SK-MEL-5 (cell line): ENCODE results near the gene GLT8D1. TPM values are rescaled to one million over a fixed set of nuclear protein-coding genes. Genes with fewer than 3 reads are reported as not detected.
A peak's percentile ranks its signal among the peaks of the same experiment; 100 is the strongest.
"Not testable (repeated sequence)": the region's sequence is repeated elsewhere in the genome, so short reads cannot be mapped to it uniquely, and the experiment has no call there.

Experiments
- DNase-seq: peaks from one replicate; pipeline ENCODE4 v3.0.0-alpha.2; 2016; ENCODE audit warnings: low read depth, low spot score
- in situ Hi-C: cut with HindIII; loops from 2 replicates; pipeline ENCODE4 v1.10.0; 2016; ENCODE audit warnings: low sequenced_read_pairs, high pct_unique_total_duplicates, low pct_unique_long_range_greater_than_20kb
- polyA plus RNA-seq, 2 experiments: library from polyadenylated mRNA; depleted of rRNA; stranded (reverse); fragments of >200 nt; gene quantifications; 2 replicates each; pipeline ENCODE4 v1.2.3, GENCODE V29; 2015
- total RNA-seq: library from RNA; depleted of rRNA; stranded (reverse); fragments of >200 nt; shearing (Covaris generic); gene quantifications from 2 replicates; pipeline ENCODE4 v1.2.3, GENCODE V29; 2014; rRNA removed

Gene GLT8D1, protein sequence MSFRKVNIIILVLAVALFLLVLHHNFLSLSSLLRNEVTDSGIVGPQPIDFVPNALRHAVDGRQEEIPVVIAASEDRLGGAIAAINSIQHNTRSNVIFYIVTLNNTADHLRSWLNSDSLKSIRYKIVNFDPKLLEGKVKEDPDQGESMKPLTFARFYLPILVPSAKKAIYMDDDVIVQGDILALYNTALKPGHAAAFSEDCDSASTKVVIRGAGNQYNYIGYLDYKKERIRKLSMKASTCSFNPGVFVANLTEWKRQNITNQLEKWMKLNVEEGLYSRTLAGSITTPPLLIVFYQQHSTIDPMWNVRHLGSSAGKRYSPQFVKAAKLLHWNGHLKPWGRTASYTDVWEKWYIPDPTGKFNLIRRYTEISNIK
- 81.1 and 82.0 TPM in 2 replicates for total RNA-seq
- polyA plus RNA-seq (2015; cell fraction: cytosol; rRNA removed), result 71.8 and 92.0 TPM in 2 replicates
- 244 and 259 TPM in 2 replicates for polyA plus RNA-seq (2015; cell fraction: nucleus; rRNA removed)

- in situ Hi-C loops, result no loop called here
- peak; percentile 84 for DNase-seq
Measured at GRCh38 chr3:52705688-52706686, at the start of gene GLT8D1, which contains the start of gene SPCS1. Gene GLT8D1 (minus strand): TSS chr3:52705791. CDS start chr3:52700460, 5,331 bp downstream. Gene SPCS1 (plus strand): TSS chr3:52706106. CDS start chr3:52706247, 141 bp downstream.

DNA sequence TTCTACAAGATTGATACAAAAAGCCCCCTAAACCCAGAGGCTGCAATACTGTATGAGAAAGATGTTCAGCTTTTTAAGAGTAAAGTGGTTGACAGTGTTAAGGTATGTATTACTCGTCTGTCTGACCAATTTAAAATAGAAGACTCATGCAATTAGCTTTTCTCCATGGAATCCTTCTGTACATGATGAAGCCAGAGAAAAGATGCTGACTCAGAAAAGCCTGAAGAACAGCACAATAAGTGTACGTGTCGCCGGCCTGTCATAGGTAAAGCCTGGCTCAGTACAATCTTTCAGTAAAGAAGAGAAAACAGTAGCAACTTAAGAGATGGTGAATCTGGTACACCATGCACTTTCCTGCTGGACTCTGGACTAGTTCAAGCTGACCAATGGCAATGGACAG lies 48.8 kb upstream of the GLT8D1 start:
- in situ Hi-C loops, result no loop called here
- DNase-seq, result no peak

- DNase-seq, result no peak
- in situ Hi-C loops, result no loop called here
Measured at GRCh38 chr3:52752045-52752660, 46.6 kb upstream of the GLT8D1 start.

DNA sequence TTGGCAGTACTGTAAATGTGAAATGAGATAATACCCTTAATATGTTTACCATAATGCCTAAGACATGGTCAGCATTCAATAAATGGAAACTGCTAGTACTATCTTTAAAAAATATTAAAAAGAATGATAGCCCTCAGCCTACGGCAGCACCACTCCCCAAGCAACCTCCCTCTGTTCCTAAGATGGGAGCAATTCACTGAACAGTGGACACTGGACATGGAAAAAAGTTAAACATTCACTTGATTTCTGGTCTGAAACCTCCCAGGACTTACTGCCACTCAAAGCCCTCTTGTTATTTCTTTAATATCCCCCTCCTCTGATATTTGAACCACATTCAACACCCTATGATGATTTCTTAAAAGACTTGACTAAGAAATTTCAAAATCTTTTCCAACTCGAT lies 38.1 kb upstream of the GLT8D1 start:
- no peak for DNase-seq

GRCh38 chr3:52743152-52743551 lies 37.6 kb upstream of the GLT8D1 start:
- DNase-seq, result no peak
- in situ Hi-C loops, result no loop called here

More for the DNA sequence above, 38.1 kb upstream of the GLT8D1 start:
- in situ Hi-C loops, result no loop called here

DNA sequence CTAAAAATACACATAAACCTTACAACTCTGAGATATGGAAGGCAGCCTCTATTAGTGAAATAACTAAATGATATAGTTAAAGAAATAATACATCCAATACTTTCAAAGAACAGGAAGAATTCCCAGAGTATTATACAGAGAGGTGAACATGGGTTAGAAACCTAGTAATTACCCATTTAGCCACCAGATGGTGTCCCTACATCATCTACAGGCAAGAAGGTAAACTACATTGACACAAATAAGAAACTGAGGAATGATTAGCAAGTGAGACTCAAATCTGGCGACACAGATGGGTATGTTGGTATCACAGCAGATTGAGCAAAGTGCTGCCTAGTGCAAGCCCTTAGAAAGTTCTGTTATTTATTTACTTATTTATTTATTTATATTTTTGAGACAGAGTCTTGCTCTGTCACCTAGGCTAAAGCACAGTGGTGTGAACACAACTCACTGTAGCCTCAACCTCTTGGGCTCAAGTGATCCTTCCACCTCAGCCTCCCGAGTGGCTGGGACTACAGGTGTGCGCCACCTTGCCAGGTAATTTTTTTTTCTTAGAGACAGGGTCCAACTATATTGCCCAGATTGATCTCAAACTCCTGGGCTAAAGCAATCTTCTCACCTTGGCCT lies 36.9 kb upstream of the GLT8D1 start:
- in situ Hi-C loops, result no loop called here

DNA sequence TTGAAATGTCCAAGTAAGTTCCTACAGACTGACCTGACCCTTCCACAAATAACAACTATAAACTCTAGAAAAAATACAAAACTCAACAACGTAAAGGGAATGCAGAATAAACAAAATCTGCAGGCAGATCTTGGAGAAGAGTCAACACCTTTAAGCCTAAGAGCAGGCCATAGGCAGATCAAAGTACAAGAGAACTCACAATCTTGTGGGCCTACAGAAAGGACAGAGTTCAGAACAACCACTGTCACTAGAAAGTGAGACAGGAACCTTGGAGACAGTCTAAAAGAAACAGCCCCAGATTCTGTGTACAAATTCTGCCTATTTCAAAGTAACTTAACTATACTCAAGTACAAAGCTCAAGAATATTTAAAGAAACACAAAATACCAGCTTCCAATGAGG lies 34.1 kb upstream of the GLT8D1 start:
- DNase-seq, result no peak
- in situ Hi-C loops, result no loop called here

More for the DNA sequence above, 36.9 kb upstream of the GLT8D1 start:
- peak; percentile 69 for DNase-seq

DNA sequence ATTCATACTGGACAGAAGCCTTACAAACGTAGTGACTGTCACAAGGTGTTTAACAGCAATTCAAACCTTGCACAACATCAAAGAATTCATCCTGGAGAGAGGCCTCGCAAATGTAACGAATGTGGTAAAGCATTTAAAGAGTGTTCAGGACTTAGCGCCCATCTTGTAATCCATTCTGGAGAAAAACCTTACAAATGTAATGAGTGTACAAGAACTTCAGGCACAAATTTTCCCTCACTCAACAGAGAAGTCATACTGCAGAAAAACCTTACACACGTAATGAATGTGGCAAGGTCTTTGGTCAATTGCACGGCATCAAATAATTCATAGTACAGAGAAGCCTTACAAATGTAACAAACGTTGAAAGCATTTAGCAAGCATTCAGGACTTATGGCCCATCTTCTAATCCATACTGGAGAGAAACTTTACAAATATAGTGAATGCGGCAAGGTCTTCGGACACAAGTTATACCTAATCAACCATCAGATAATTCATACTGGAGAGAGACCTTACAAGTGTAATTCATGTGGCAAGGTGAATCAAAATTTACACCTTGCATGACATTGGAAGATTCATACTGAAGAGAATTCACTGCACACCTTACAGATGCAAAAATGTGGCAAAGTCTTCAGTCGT lies 27.8 kb upstream of the GLT8D1 start:
- in situ Hi-C loops, result no loop called here
- no peak for DNase-seq

DNA sequence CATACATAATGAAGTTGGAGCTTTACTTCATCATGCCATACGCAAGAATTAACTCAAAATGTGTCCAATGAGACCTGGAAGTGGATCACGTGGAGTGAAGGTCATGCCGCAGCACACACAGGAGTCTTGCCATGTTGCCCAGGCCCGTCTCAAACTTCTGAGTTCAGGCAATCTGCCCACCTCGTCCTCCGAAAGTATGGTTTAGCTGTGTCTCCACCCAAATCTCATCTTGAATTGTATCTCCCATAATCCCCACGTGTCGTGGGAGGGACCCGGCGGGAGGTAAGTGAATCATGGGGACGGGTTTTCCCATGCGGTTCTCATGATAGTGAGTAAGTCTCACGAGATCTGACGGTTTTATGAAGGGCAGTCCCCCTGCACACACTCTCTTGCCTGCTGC lies 26.0 kb upstream of the GLT8D1 start:
- no peak for DNase-seq
- in situ Hi-C loops, result no loop called here

- in situ Hi-C loops, result no loop called here
- DNase-seq, result no peak
Measured at GRCh38 chr3:52730681-52731080, 25.1 kb upstream of the GLT8D1 start.

- in situ Hi-C loops, DNase-seq: not testable (repeated sequence)
Measured at GRCh38 chr3:52728753-52729152, 23.2 kb upstream of the GLT8D1 start.

GRCh38 chr3:52724511-52724910 lies 18.9 kb upstream of the GLT8D1 start:
- in situ Hi-C loops, result no loop called here
- DNase-seq, result no peak

GRCh38 chr3:52723935-52724334 lies 18.3 kb upstream of the GLT8D1 start:
- DNase-seq, result no peak
- in situ Hi-C loops, result no loop called here

- no peak for DNase-seq
- in situ Hi-C loops, result no loop called here
Measured at GRCh38 chr3:52722491-52722890, 16.9 kb upstream of the GLT8D1 start.

DNA sequence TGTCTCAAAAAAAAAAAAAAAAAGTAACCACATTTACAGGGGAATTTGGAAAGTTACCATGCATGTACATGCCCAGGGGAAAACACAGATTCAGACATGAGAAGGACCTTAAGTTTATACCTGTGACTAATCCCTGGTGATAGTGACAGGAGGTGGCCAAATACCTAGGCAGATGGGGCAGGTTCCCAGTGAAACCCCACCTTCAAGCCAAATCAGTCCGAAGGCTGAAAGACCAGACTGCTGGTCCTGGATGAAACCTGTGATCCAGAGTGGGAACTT lies 16.1 kb upstream of the GLT8D1 start:
- in situ Hi-C loops, result no loop called here
- DNase-seq, result no peak

DNA sequence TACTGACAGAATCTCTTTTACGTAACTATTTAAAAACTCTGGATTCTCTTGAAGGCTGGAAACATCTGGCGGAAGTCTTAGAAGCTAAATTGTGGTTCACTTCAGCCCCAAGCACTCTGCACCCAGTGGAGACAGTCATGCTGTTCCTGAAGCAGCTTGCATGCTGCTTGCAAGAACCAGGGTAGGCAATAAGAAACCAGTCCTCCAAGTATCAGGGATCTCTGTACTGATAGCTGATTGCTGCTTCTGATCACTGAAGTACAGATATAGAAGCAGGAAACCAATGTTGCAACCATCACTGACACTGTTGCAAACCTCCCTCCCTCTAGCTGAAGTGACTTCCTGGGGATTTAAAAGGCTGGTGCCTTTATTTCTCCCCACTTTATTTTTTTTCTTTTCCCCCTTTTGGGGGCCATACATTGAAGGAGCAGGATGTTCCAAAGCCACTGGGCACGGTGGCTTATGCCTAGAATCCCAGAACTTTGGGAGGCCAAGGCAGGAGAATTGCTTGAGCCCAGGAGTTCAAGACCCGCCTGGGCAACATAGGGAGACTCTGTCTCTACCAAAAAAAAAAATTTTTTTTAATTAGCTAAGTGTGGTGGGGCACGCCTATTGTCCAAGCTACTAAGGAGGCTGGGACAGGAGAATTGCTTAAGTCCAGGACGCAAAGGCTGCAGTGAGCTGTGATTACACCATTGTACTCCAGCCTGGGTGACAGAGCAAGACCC lies 15.6 kb upstream of the GLT8D1 start:
- in situ Hi-C loops, result no loop called here
- DNase-seq, result no peak
